Stimulated activated effector memory CD8-positive, alpha-beta T cell treated with anti-CD3 and anti-CD28 coated beads, Interleukin-12 subunit alpha, Interleukin-12 subunit beta, amount 100 ng/mL, for 72 hours (primary cell): ENCODE results near the gene GPR52.
A peak's percentile ranks its signal among the peaks of the same experiment; 100 is the strongest.
"Not testable (repeated sequence)": the region's sequence is repeated elsewhere in the genome, so short reads cannot be mapped to it uniquely, and the experiment has no call there.

Source experiments
- ATAC-seq: fragments of 150-1000 bp; cut with Tn5 transposase; 2 replicates; pipeline ENCODE4 v1.10.0; 2021
- DNase-seq, 2 donors: peaks; one replicate each; pipeline ENCODE4 v3.0.0; 2021 to 2022; ENCODE audit warnings: low spot score in 2 of 2
- H3K27ac Mint-ChIP-seq: one replicate; pipeline ENCODE4 v1.8.0; 2022; ENCODE audit warnings: mild to moderate bottlenecking, mixed read lengths
- H3K36me3 Mint-ChIP-seq: one replicate; pipeline ENCODE4 v1.8.0; 2022; ENCODE audit warnings: mild to moderate bottlenecking, mixed read lengths
- H3K4me1 Mint-ChIP-seq: one replicate; pipeline ENCODE4 v1.8.0; 2022; ENCODE audit warnings: mixed read lengths
- H3K4me3 Mint-ChIP-seq: one replicate; pipeline ENCODE4 v1.8.0; 2022; ENCODE audit warnings: mild to moderate bottlenecking, mixed read lengths
- H3K9me3 Mint-ChIP-seq: one replicate; pipeline ENCODE4 v1.8.0; 2022; ENCODE audit warnings: mixed read lengths

GPR52 gene

GRCh38 chr1:174447866-174448530, at the start of gene GPR52:
GPR52 (plus strand) TSS chr1:174447964; CDS start chr1:174448112, 148 bp downstream.
- Mint-ChIP-seq H3K9me3 (no peaks in the 10 kb centered on the region), H3K4me3 (no peak within 1 kb of the TSS), H3K4me1 (peaks cover 11% of the 10 kb centered on the region), H3K27ac (no peak within 1 kb of the TSS), H3K36me3 (no peaks in the 10 kb centered on the region)
- DNase-seq (no peak), ATAC-seq (no peak)

GRCh38 chr1:174398246-174398645, 49.5 kb upstream of the GPR52 start:
- Mint-ChIP-seq H3K4me1 (peaks cover 18% of the 10 kb centered on the region), H3K27ac (no peak overlapping the region), H3K9me3 (peaks cover 2% of the 10 kb centered on the region), H3K36me3 (peaks cover 15% of the 10 kb centered on the region), H3K4me3 (no peak overlapping the region)
- peak; percentile 78 for ATAC-seq
- peak in 1 of 2 donors; percentile 52 for DNase-seq

GRCh38 chr1:174399211-174399610, 48.6 kb upstream of the GPR52 start:
- Mint-ChIP-seq H3K4me3 (no peak overlapping the region), H3K27ac (no peak overlapping the region), H3K9me3 (peaks cover 2% of the 10 kb centered on the region), H3K36me3 (peaks cover 15% of the 10 kb centered on the region), H3K4me1 (peaks cover 23% of the 10 kb centered on the region)
- DNase-seq (no peak), ATAC-seq (no peak)

- no peak for DNase-seq
- ATAC-seq: no peak
- Mint-ChIP-seq H3K36me3 (no peaks in the 10 kb centered on the region), H3K9me3 (peaks cover 2% of the 10 kb centered on the region), H3K4me3 (no peak overlapping the region), H3K4me1 (peaks cover 24% of the 10 kb centered on the region), H3K27ac (no peak overlapping the region)
These were observed 46.7 kb upstream of the GPR52 start for GRCh38 chr1:174401075-174401474.

GRCh38 chr1:174405219-174405618, 42.5 kb upstream of the GPR52 start:
- DNase-seq: no peak
- no peak for ATAC-seq
- H3K36me3 Mint-ChIP-seq: no peaks in the 10 kb centered on the region
- H3K27ac Mint-ChIP-seq: no peak overlapping the region
- H3K9me3 Mint-ChIP-seq: no peaks in the 10 kb centered on the region
- H3K4me1 Mint-ChIP-seq: peaks cover 19% of the 10 kb centered on the region
- no peak overlapping the region for H3K4me3 Mint-ChIP-seq

- H3K4me1 Mint-ChIP-seq: peaks cover 26% of the 10 kb centered on the region
- H3K36me3 Mint-ChIP-seq: no peaks in the 10 kb centered on the region
- H3K9me3 Mint-ChIP-seq: peaks cover 1% of the 10 kb centered on the region
- no peak overlapping the region for H3K27ac Mint-ChIP-seq
- H3K4me3 Mint-ChIP-seq: no peak overlapping the region
- ATAC-seq (no peak), DNase-seq (no peak)
These were observed 41.3 kb upstream of the GPR52 start for GRCh38 chr1:174406421-174406820.

- H3K9me3 Mint-ChIP-seq: peaks cover 3% of the 10 kb centered on the region
- DNase-seq (no peak), ATAC-seq (no peak)
- peaks cover 39% of the 10 kb centered on the region for H3K4me1 Mint-ChIP-seq
- no peaks in the 10 kb centered on the region for H3K36me3 Mint-ChIP-seq
- H3K27ac Mint-ChIP-seq: no peak overlapping the region
- H3K4me3 Mint-ChIP-seq: no peak overlapping the region
These were observed 40.1 kb upstream of the GPR52 start for GRCh38 chr1:174407665-174408064.

- no peak for DNase-seq
These were observed 39.6 kb upstream of the GPR52 start for GRCh38 chr1:174408146-174408545.

GRCh38 chr1:174409801-174410200, 38.0 kb upstream of the GPR52 start:
- not testable (repeated sequence) for DNase-seq, H3K27ac Mint-ChIP-seq, H3K9me3 Mint-ChIP-seq, ATAC-seq, H3K4me3 Mint-ChIP-seq, H3K36me3 Mint-ChIP-seq
- H3K4me1 Mint-ChIP-seq: peaks cover 49% of the 10 kb centered on the region

More at GRCh38 chr1:174408146-174408545, 39.6 kb upstream of the GPR52 start:
- Mint-ChIP-seq H3K27ac (no peak overlapping the region), H3K36me3 (no peaks in the 10 kb centered on the region), H3K4me3 (no peak overlapping the region), H3K4me1 (peaks cover 40% of the 10 kb centered on the region), H3K9me3 (peaks cover 3% of the 10 kb centered on the region)
- no peak for ATAC-seq

- H3K36me3 Mint-ChIP-seq: no peaks in the 10 kb centered on the region
- DNase-seq (no peak), ATAC-seq (no peak)
- peaks cover 46% of the 10 kb centered on the region for H3K4me1 Mint-ChIP-seq
- H3K9me3 Mint-ChIP-seq: peaks cover 3% of the 10 kb centered on the region
- no peak overlapping the region for H3K4me3 Mint-ChIP-seq
- H3K27ac Mint-ChIP-seq: no peak overlapping the region
These were observed 34.1 kb upstream of the GPR52 start for GRCh38 chr1:174413632-174414031.

GRCh38 chr1:174414203-174414602, 33.6 kb upstream of the GPR52 start:
- Mint-ChIP-seq H3K9me3 (peaks cover 3% of the 10 kb centered on the region), H3K4me1 (peaks cover 42% of the 10 kb centered on the region), H3K36me3 (no peaks in the 10 kb centered on the region), H3K27ac (no peak overlapping the region), H3K4me3 (peak overlapping the region; percentile 28)
- ATAC-seq (no peak), DNase-seq (no peak)

- peaks cover 3% of the 10 kb centered on the region for H3K9me3 Mint-ChIP-seq
- DNase-seq (no peak), ATAC-seq (no peak)
- H3K4me1 Mint-ChIP-seq: peaks cover 36% of the 10 kb centered on the region
- H3K27ac Mint-ChIP-seq: no peak overlapping the region
- H3K4me3 Mint-ChIP-seq: no peak overlapping the region
- no peaks in the 10 kb centered on the region for H3K36me3 Mint-ChIP-seq
These were observed 32.3 kb upstream of the GPR52 start for GRCh38 chr1:174415506-174415905.

GRCh38 chr1:174417921-174418320, 29.8 kb upstream of the GPR52 start:
- Mint-ChIP-seq H3K4me3 (no peak overlapping the region), H3K36me3 (no peaks in the 10 kb centered on the region), H3K4me1 (peaks cover 16% of the 10 kb centered on the region), H3K27ac (no peak overlapping the region), H3K9me3 (no peaks in the 10 kb centered on the region)
- no peak for ATAC-seq
- DNase-seq: no peak

- DNase-seq (no peak), ATAC-seq (no peak)
- Mint-ChIP-seq H3K27ac (no peak overlapping the region), H3K4me3 (no peak overlapping the region), H3K36me3 (no peaks in the 10 kb centered on the region), H3K4me1 (peaks cover 6% of the 10 kb centered on the region), H3K9me3 (no peaks in the 10 kb centered on the region)
These were observed 22.6 kb upstream of the GPR52 start for GRCh38 chr1:174425121-174425520.

- Mint-ChIP-seq H3K27ac (no peak overlapping the region), H3K4me1 (peaks cover 6% of the 10 kb centered on the region), H3K36me3 (no peaks in the 10 kb centered on the region), H3K9me3 (no peaks in the 10 kb centered on the region), H3K4me3 (no peak overlapping the region)
- ATAC-seq (no peak), DNase-seq (no peak)
These were observed 21.6 kb upstream of the GPR52 start for GRCh38 chr1:174426153-174426552.

- H3K27ac Mint-ChIP-seq: no peak overlapping the region
These were observed 19.7 kb upstream of the GPR52 start for GRCh38 chr1:174428033-174428432.

More at GRCh38 chr1:174428033-174428432, 19.7 kb upstream of the GPR52 start:
- Mint-ChIP-seq H3K4me3 (no peak overlapping the region), H3K9me3 (no peaks in the 10 kb centered on the region), H3K4me1 (peaks cover 6% of the 10 kb centered on the region), H3K36me3 (no peaks in the 10 kb centered on the region)
- DNase-seq: no peak
- no peak for ATAC-seq
